OCI-LY7 (cell line): Measurements from ENCODE around the gene ERC1.

Experiments used
- EZH2phosphoT487 ChIP-seq: fragments of 200-600 bp; sonication (generic); IDR thresholded peaks from 2 replicates; pipeline ENCODE4 v1.6.1; 2018; ENCODE audit warnings: low read depth, borderline replicate concordance, mild to moderate bottlenecking, mixed run types, antibody characterized with exemption, low read length, moderate library complexity, mixed read lengths
- TF ChIP-seq, protein P1 (sequence below): fragments of 200-600 bp; sonication (generic); conservative IDR thresholded peaks from 2 replicates; pipeline ENCODE4 v1.5.1; 2014; ENCODE audit warnings: mild to moderate bottlenecking, antibody characterized with exemption, low read length, moderate library complexity, mixed read lengths

- TF ChIP-seq, protein P1, sequence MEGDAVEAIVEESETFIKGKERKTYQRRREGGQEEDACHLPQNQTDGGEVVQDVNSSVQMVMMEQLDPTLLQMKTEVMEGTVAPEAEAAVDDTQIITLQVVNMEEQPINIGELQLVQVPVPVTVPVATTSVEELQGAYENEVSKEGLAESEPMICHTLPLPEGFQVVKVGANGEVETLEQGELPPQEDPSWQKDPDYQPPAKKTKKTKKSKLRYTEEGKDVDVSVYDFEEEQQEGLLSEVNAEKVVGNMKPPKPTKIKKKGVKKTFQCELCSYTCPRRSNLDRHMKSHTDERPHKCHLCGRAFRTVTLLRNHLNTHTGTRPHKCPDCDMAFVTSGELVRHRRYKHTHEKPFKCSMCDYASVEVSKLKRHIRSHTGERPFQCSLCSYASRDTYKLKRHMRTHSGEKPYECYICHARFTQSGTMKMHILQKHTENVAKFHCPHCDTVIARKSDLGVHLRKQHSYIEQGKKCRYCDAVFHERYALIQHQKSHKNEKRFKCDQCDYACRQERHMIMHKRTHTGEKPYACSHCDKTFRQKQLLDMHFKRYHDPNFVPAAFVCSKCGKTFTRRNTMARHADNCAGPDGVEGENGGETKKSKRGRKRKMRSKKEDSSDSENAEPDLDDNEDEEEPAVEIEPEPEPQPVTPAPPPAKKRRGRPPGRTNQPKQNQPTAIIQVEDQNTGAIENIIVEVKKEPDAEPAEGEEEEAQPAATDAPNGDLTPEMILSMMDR: no peak
- no peak for TF ChIP-seq EZH2phosphoT487
Observed at GRCh38 chr12:1500095-1500801, 509.2 kb downstream of the ERC1 start.
